HEK293 (cell line): ENCODE data around the gene MRPL55.

Experiments
- ELK4 ChIP-seq: IDR thresholded peaks from 2 replicates; pipeline ENCODE4 v1.6.1; 2011; ENCODE audit warnings: mild to moderate bottlenecking, low read depth, low read length, borderline replicate concordance
- GLI4 ChIP-seq: fragments of 450-650 bp; formaldehyde crosslinking; IDR thresholded peaks from 2 replicates; pipeline ENCODE4 v1.5.1; 2016; ENCODE audit warnings: missing biosample characterization, missing genetic modification characterization
- HOXC10 ChIP-seq: sonication (generic); formaldehyde crosslinking; IDR thresholded peaks from 2 replicates; pipeline ENCODE4 v1.8.1; 2023; ENCODE audit warnings: mild to moderate bottlenecking, missing genetic modification reagents
- INSM2 ChIP-seq: fragments of 450-650 bp; formaldehyde crosslinking; IDR thresholded peaks from 2 replicates; pipeline ENCODE4 v1.5.1; 2016; ENCODE audit warnings: missing biosample characterization, missing genetic modification characterization
- KLF8 ChIP-seq: fragments of 450-650 bp; formaldehyde crosslinking; IDR thresholded peaks from 2 replicates; pipeline ENCODE4 v1.5.1; 2016; ENCODE audit warnings: missing biosample characterization, missing genetic modification characterization
- KLF9 ChIP-seq: fragments of 450-650 bp; formaldehyde crosslinking; IDR thresholded peaks from 2 replicates; pipeline ENCODE4 v1.5.1; 2016; ENCODE audit warnings: missing biosample characterization, missing genetic modification characterization, low read depth
- MYNN ChIP-seq: fragments of 450-650 bp; formaldehyde crosslinking; IDR thresholded peaks from 2 replicates; pipeline ENCODE4 v1.5.1; 2016; ENCODE audit warnings: missing biosample characterization, missing genetic modification characterization, borderline replicate concordance
- SALL2 ChIP-seq: fragments of 450-650 bp; formaldehyde crosslinking; IDR thresholded peaks from 2 replicates; pipeline ENCODE4 v1.5.0; 2017; ENCODE audit warnings: missing biosample characterization, mild to moderate bottlenecking, missing genetic modification characterization, borderline replicate concordance
- TRIM28 ChIP-seq: IDR thresholded peaks from 2 replicates; pipeline ENCODE4 v1.6.1; 2011; ENCODE audit warnings: low read length, control low read depth, borderline replicate concordance
- ZBTB1 ChIP-seq: fragments of 450-650 bp; formaldehyde crosslinking; IDR thresholded peaks from 2 replicates; pipeline ENCODE4 v1.5.1; 2016; ENCODE audit warnings: missing biosample characterization, missing genetic modification characterization
- ZBTB17 ChIP-seq: fragments of 450-650 bp; formaldehyde crosslinking; IDR thresholded peaks from 2 replicates; pipeline ENCODE4 v1.5.1; 2016; ENCODE audit warnings: missing biosample characterization, missing genetic modification characterization
- ZBTB48 ChIP-seq: fragments of 450-650 bp; formaldehyde crosslinking; IDR thresholded peaks from 2 replicates; pipeline ENCODE4 v1.5.1; 2016; ENCODE audit warnings: missing biosample characterization, missing genetic modification characterization
- ZBTB7A ChIP-seq: fragments of 450-650 bp; formaldehyde crosslinking; IDR thresholded peaks from 2 replicates; pipeline ENCODE4 v1.5.1; 2016; ENCODE audit warnings: low read depth, missing biosample characterization, missing genetic modification characterization
- ZNF133 ChIP-seq: fragments of 450-650 bp; formaldehyde crosslinking; IDR thresholded peaks from 2 replicates; pipeline ENCODE4 v1.5.1; 2016; ENCODE audit warnings: missing biosample characterization, missing genetic modification characterization
- ZNF138 ChIP-seq: fragments of 450-650 bp; formaldehyde crosslinking; IDR thresholded peaks from 2 replicates; pipeline ENCODE4 v1.5.1; 2016; ENCODE audit warnings: missing biosample characterization, missing genetic modification characterization, borderline replicate concordance
- ZNF16 ChIP-seq: fragments of 450-650 bp; formaldehyde crosslinking; IDR thresholded peaks from 2 replicates; pipeline ENCODE4 v1.5.1; 2016; ENCODE audit warnings: low read depth, missing biosample characterization, missing genetic modification characterization
- ZNF175 ChIP-seq: fragments of 450-650 bp; formaldehyde crosslinking; IDR thresholded peaks from 2 replicates; pipeline ENCODE4 v1.5.1; 2016; ENCODE audit warnings: missing biosample characterization, missing genetic modification characterization
- ZNF335 ChIP-seq: fragments of 450-650 bp; formaldehyde crosslinking; conservative IDR thresholded peaks from 2 replicates; pipeline ENCODE4 v1.5.1; 2016; ENCODE audit warnings: missing biosample characterization, missing genetic modification characterization
- ZNF350 ChIP-seq: fragments of 450-650 bp; formaldehyde crosslinking; IDR thresholded peaks from 2 replicates; pipeline ENCODE4 v1.5.0; 2017; ENCODE audit warnings: missing biosample characterization, mild to moderate bottlenecking, missing genetic modification characterization
- ZNF398 ChIP-seq: fragments of 450-650 bp; formaldehyde crosslinking; IDR thresholded peaks from 2 replicates; pipeline ENCODE4 v1.5.1; 2017; ENCODE audit warnings: missing biosample characterization, missing genetic modification characterization
- ZNF423 ChIP-seq: fragments of 450-650 bp; formaldehyde crosslinking; IDR thresholded peaks from 2 replicates; pipeline ENCODE4 v1.5.1; 2016; ENCODE audit warnings: missing biosample characterization, missing genetic modification characterization
- ZNF433 ChIP-seq: fragments of 450-650 bp; formaldehyde crosslinking; IDR thresholded peaks from 2 replicates; pipeline ENCODE4 v1.5.1; 2016; ENCODE audit warnings: missing biosample characterization, missing genetic modification characterization, low read depth
- ZNF501 ChIP-seq: fragments of 450-650 bp; formaldehyde crosslinking; IDR thresholded peaks from 2 replicates; pipeline ENCODE4 v1.5.1; 2016; ENCODE audit warnings: missing biosample characterization, missing genetic modification characterization
- ZNF510 ChIP-seq: fragments of 450-650 bp; formaldehyde crosslinking; IDR thresholded peaks from 2 replicates; pipeline ENCODE4 v1.5.1; 2018; ENCODE audit warnings: mild to moderate bottlenecking, missing genetic modification characterization, missing biosample characterization; ENCODE audit not compliant: insufficient replicate concordance
- ZNF521 ChIP-seq: fragments of 450-650 bp; formaldehyde crosslinking; IDR thresholded peaks from 2 replicates; pipeline ENCODE4 v1.5.1; 2017; ENCODE audit warnings: missing biosample characterization, mild to moderate bottlenecking, missing genetic modification characterization
- ZNF529 ChIP-seq: fragments of 450-650 bp; formaldehyde crosslinking; IDR thresholded peaks from 2 replicates; pipeline ENCODE4 v1.5.1; 2017; ENCODE audit warnings: missing genetic modification characterization, missing biosample characterization; ENCODE audit not compliant: insufficient replicate concordance
- ZNF548 ChIP-seq: fragments of 450-650 bp; formaldehyde crosslinking; IDR thresholded peaks from 2 replicates; pipeline ENCODE4 v1.5.1; 2016; ENCODE audit warnings: missing biosample characterization, missing genetic modification characterization
- ZNF610 ChIP-seq: fragments of 450-650 bp; formaldehyde crosslinking; IDR thresholded peaks from 2 replicates; pipeline ENCODE4 v1.5.1; 2016; ENCODE audit warnings: missing biosample characterization, missing genetic modification characterization, borderline replicate concordance
- ZNF658 ChIP-seq: fragments of 450-650 bp; formaldehyde crosslinking; IDR thresholded peaks from 2 replicates; pipeline ENCODE4; 2016; ENCODE audit warnings: missing biosample characterization, missing genetic modification characterization
- ZNF76 ChIP-seq: fragments of 450-650 bp; formaldehyde crosslinking; IDR thresholded peaks from 2 replicates; pipeline ENCODE4; 2016; ENCODE audit warnings: low read depth, missing biosample characterization, missing genetic modification characterization, borderline replicate concordance
- ZNF777 ChIP-seq: fragments of 450-650 bp; formaldehyde crosslinking; IDR thresholded peaks from 2 replicates; pipeline ENCODE4 v1.5.1; 2017; ENCODE audit warnings: missing biosample characterization, missing genetic modification characterization, borderline replicate concordance
- ZNF785 ChIP-seq: fragments of 450-650 bp; formaldehyde crosslinking; IDR thresholded peaks from 2 replicates; pipeline ENCODE4 v1.5.1; 2016; ENCODE audit warnings: missing biosample characterization, missing genetic modification characterization
- ZNF837 ChIP-seq: fragments of 450-650 bp; formaldehyde crosslinking; IDR thresholded peaks from 2 replicates; pipeline ENCODE4 v1.5.1; 2016; ENCODE audit warnings: missing biosample characterization, missing genetic modification characterization
- ZSCAN30 ChIP-seq: fragments of 450-650 bp; IDR thresholded peaks from 2 replicates; pipeline ENCODE4 v1.5.1; 2018; ENCODE audit warnings: missing biosample characterization, mild to moderate bottlenecking, missing genetic modification characterization, moderate library complexity
- ZSCAN5A ChIP-seq: fragments of 450-650 bp; formaldehyde crosslinking; IDR thresholded peaks from 2 replicates; pipeline ENCODE4 v1.5.1; 2016; ENCODE audit warnings: missing biosample characterization, missing genetic modification characterization

The MRPL55 gene

DNA sequence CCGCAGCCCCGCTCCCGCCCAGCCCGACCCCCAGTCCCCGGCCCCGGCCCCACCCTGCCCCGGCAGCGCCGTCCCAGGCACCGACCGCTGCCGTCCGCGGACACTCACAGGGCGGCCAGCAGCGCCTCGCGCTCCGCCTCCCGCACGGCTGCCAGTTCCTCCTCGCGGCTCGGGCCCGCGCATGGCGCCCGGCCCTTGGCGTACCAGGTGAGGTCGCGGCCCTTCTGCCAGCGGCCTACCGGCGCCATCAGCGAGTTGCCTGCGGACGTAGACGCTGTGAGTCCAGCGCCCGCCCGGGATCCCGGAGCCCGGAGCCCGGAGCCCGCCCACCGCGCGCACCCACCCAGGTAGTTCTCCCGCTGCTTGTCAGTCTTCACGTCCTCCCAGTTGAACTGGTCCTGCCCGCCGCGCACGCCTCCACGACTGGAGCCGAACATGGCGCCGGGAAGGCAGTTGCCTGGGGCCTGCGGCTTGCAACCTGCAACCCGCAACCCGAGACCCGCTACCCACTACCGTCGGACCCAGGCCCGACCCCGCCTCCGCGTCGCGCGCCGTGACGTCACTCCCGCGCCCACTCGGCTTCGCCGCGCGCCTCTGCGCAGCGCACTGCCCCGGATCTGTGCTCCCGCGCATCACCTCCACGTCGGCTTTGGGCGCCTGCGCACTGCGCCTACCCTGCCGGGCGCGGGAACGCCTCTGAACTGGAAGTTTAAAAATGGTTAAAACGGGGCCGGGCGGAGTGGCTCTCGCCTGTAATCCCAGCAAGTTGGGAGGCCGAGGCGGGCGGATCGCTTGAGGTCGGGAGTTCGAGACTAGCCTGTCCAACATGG is 6.1 kb downstream of the MRPL55 start, which contains the start of gene C1orf35 (continued):
- no peak; the same call in 1 of the 2 replicates for TF ChIP-seq MYNN (tag by site-specific recombination)
- no peak for TF ChIP-seq HOXC10 (CRISPR knock-in tag)
- no peak for TF ChIP-seq ZNF777 (tag by site-specific recombination)
- TF ChIP-seq ZSCAN5A = peak; percentile 78
- no peak for TF ChIP-seq ZNF133 (tag by site-specific recombination)
- no peak for TF ChIP-seq ZNF350 (tag by site-specific recombination)
- TF ChIP-seq ZBTB7A (tag by site-specific recombination) = peak; percentile 99
- peak; percentile 82 for TF ChIP-seq ZNF76 (tag by site-specific recombination)
- TF ChIP-seq ELK4 = no peak
- TF ChIP-seq TRIM28 = 0 out of 2 replicates have a peak, but pooled peaks have one; percentile 54
- TF ChIP-seq ZNF423 = peak; percentile 79; the same call in 1 of the 2 replicates
- TF ChIP-seq ZNF335 (tag by site-specific recombination) = peak; percentile 72; the same call in 1 of the 2 replicates
- TF ChIP-seq ZNF658 = no peak
- no peak for TF ChIP-seq ZNF398
- no peak for TF ChIP-seq ZNF837 (tag by site-specific recombination)
- no peak for TF ChIP-seq ZNF175 (tag by site-specific recombination)
- TF ChIP-seq ZNF610 (tag by site-specific recombination) = peak; percentile 83
- no peak for TF ChIP-seq ZNF510 (tag by site-specific recombination)
- no peak for TF ChIP-seq ZNF16 (tag by site-specific recombination)
- no peak for TF ChIP-seq SALL2 (tag by site-specific recombination)
- peak; percentile 99 for TF ChIP-seq ZBTB17
- peak; percentile 90 for TF ChIP-seq KLF9 (tag by site-specific recombination)
- TF ChIP-seq ZNF521 = no peak
- TF ChIP-seq ZNF433 = no peak
- TF ChIP-seq INSM2 (tag by site-specific recombination) = peak; percentile 76; the same call in 1 of the 2 replicates
- no peak for TF ChIP-seq ZBTB48 (tag by site-specific recombination)
- peak; percentile 99 for TF ChIP-seq ZNF501 (tag by site-specific recombination)
- no peak for TF ChIP-seq ZNF138 (tag by site-specific recombination)
- TF ChIP-seq GLI4 (tag by site-specific recombination) = peak; percentile 61; the same call in 1 of the 2 replicates
- TF ChIP-seq ZSCAN30 (tag by site-specific recombination) = peak; percentile 86
- peak; percentile 99 for TF ChIP-seq KLF8
- no peak for TF ChIP-seq ZNF529
- no peak for TF ChIP-seq ZNF548
- TF ChIP-seq ZNF785 (tag by site-specific recombination) = peak; percentile 15; the same call in 1 of the 2 replicates
- TF ChIP-seq ZBTB1 (tag by site-specific recombination) = peak; percentile 96
